Keratinocyte (primary cell): ENCODE measurements around the gene PDCD11. TPM values are rescaled to one million over a fixed set of nuclear protein-coding genes. Genes with fewer than 3 reads are reported as not detected.

ENCODE experiments used
- DNase-seq: peaks from one replicate; pipeline ENCODE4 v3.0.0-alpha.2; 2011; ENCODE audit warnings: low read depth, missing footprints, low spot score
- FAIRE-seq: peaks from 2 replicates; lab custom pipeline; 2011; peaks lifted over from hg19 to GRCh38; lab: Jason Lieb, UNC
- H2AFZ ChIP-seq: 2 replicates; pipeline ENCODE4 v1.6.0; 2012; ENCODE audit warnings: low read length, control low read depth, inconsistent platforms; ENCODE audit not compliant: control insufficient read depth
- H3K27ac ChIP-seq: 2 replicates; pipeline ENCODE4 v1.5.1; 2011; ENCODE audit warnings: low read length; ENCODE audit not compliant: control insufficient read depth, insufficient read depth
- H3K27me3 ChIP-seq: 3 replicates; pipeline ENCODE4 v1.6.0; 2011; ENCODE audit warnings: low read length; ENCODE audit not compliant: control insufficient read depth, insufficient read depth; ENCODE audit errors: extremely low read depth
- H3K36me3 ChIP-seq, 2 experiments: 2 replicates in 1 of 2; 3 replicates in 1 of 2; pipeline ENCODE4 v1.5.1; 2011; ENCODE audit warnings: low read length in 2 of 2, mild to moderate bottlenecking in 1 of 2; ENCODE audit not compliant: control insufficient read depth in 2 of 2, insufficient read depth in 2 of 2; ENCODE audit errors: extremely low read depth in 1 of 2
- H3K4me1 ChIP-seq: 3 replicates; pipeline ENCODE4 v1.5.1; 2011; ENCODE audit warnings: low read length; ENCODE audit not compliant: control insufficient read depth, insufficient read depth; ENCODE audit errors: extremely low read depth
- H3K4me2 ChIP-seq: 3 replicates; pipeline ENCODE4 v1.6.0; 2011; ENCODE audit warnings: low read depth, low read length; ENCODE audit not compliant: control insufficient read depth, insufficient read depth; ENCODE audit errors: extremely low read depth
- H3K4me3 ChIP-seq, 3 experiments: fragments of 200-600 bp in 1 of 3; sonication (generic) in 1 of 3; 2 replicates in 2 of 3; 3 replicates in 1 of 3; pipeline ENCODE4 v1.5.1; 2011 to 2016; ENCODE audit warnings: low read length in 3 of 3, mild to moderate bottlenecking in 3 of 3, control low read depth in 2 of 3, inconsistent platforms in 1 of 3, low read depth in 1 of 3, mixed read lengths in 1 of 3, mixed run types in 1 of 3, moderate library complexity in 1 of 3; ENCODE audit not compliant: control insufficient read depth in 2 of 3, insufficient read depth in 2 of 3; ENCODE audit errors: extremely low read depth in 1 of 3
- H3K79me2 ChIP-seq: 2 replicates; pipeline ENCODE4 v1.6.0; 2012; ENCODE audit warnings: low read length; ENCODE audit not compliant: control insufficient read depth, insufficient read depth
- H3K9ac ChIP-seq: 3 replicates; pipeline ENCODE4 v1.6.0; 2011; ENCODE audit warnings: low read length; ENCODE audit not compliant: control insufficient read depth, insufficient read depth; ENCODE audit errors: extremely low read depth
- H3K9me1 ChIP-seq: 3 replicates; pipeline ENCODE4 v1.6.0; 2011; ENCODE audit warnings: low read length; ENCODE audit not compliant: control insufficient read depth, insufficient read depth; ENCODE audit errors: extremely low read depth
- H3K9me3 ChIP-seq: 2 replicates; pipeline ENCODE4 v1.5.1; 2012; ENCODE audit warnings: low read depth, low read length; ENCODE audit not compliant: control insufficient read depth
- H4K20me1 ChIP-seq: 3 replicates; pipeline ENCODE4 v1.6.0; 2011; ENCODE audit warnings: low read length; ENCODE audit not compliant: control insufficient read depth, insufficient read depth; ENCODE audit errors: extremely low read depth
- EZH2 ChIP-seq: IDR thresholded peaks from one replicate; pipeline ENCODE4 v1.6.1; 2012; ENCODE audit warnings: inconsistent platforms, mild to moderate bottlenecking, low read length, moderate library complexity
- dilution Hi-C: fragments of 300-500 bp; cut with MboI; formaldehyde crosslinking; loops from one replicate; pipeline ENCODE4 v1.7.0; 2020; ENCODE audit warnings: low sequenced_read_pairs; ENCODE audit not compliant: extremely low pct_ligation_motif_present
- polyA plus RNA-seq, 5 experiments: library from polyadenylated mRNA; depleted of rRNA in 3 of 5; stranded (reverse) in 3 of 5; stranded (forward) in 1 of 5; unstranded in 1 of 5; fragments of >200 nt; gene quantifications; 1 replicate in 1 of 5; 2 replicates in 3 of 5; 3 replicates in 1 of 5; pipeline versions ENCODE4 v1.2.1 to v1.2.3, GENCODE V29; 2011 to 2012; ENCODE audit warnings: missing spikeins in 2 of 5, low read depth in 1 of 5, low replicate concordance in 1 of 5
- TF ChIP-seq, protein P1 (sequence below), 3 experiments: IDR thresholded peaks in 1 of 3; conservative IDR thresholded peaks in 1 of 3; optimal IDR thresholded peaks in 1 of 3; 2 replicates in 2 of 3; 3 replicates in 1 of 3; pipeline versions ENCODE3 to v1.5.1; 2011; ENCODE audit warnings: low read length in 3 of 3, mild to moderate bottlenecking in 3 of 3, moderate library complexity in 2 of 3, control low read depth in 1 of 3, inconsistent platforms in 1 of 3; ENCODE audit not compliant: insufficient read depth in 2 of 3; ENCODE audit errors: extremely low read depth in 1 of 3

The PDCD11 gene
- polyA plus RNA-seq, 1 donor (not counting 4 experiments of a cell fraction or from before 2014, with no cell fraction given): 28.6 TPM

DNA sequence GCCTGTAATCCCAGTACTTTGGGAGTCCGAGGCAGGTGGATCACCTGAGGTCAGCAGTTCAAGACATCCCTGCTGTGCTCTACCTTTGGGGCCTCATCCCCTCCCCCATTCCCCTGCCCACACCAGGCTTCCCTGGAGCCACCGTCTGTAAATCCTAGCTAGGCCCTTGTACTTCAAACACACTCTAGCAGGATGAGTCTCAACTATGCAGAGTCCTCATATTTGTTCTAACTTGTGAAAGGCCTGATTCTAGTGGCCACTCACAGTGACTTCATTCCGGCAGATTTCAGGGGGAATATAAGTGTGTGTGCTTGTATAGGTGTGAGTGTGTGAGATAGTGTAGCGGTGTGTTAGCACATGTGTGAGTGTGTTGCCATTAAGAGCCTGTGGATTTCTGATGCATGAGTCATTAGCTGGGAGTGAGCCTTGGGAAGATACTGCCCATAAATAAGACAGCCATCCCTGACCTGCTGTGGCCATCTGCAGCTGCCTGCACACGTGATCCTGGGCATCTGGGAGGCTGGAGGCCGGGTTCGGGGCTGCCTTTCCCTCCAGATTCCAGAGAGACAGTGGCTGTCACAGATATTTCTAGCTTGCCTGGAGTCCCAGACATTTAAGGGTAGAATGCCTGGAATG, 95.4 kb downstream of the PDCD11 start:
- Histone ChIP-seq H3K79me2 (no peaks in the 10 kb centered on the region), H3K9ac (no peak overlapping the region), H2AFZ (no peak overlapping the region), H3K9me1 (peaks cover 6% of the 10 kb centered on the region), H3K27ac (peak overlapping the region; percentile 65), H3K4me3 (no peak overlapping the region), H3K36me3 (no peaks in the 10 kb centered on the region), H4K20me1 (no peaks in the 10 kb centered on the region), H3K4me1 (peaks cover 29% of the 10 kb centered on the region), H3K4me2 (peak overlapping the region; percentile 48), H3K27me3 (peaks cover 23% of the 10 kb centered on the region), H3K9me3 (no peaks in the 10 kb centered on the region)
- FAIRE-seq (peak; percentile 95), DNase-seq (peak; percentile 99)
- TF ChIP-seq EZH2: no peak
- TF ChIP-seq, protein P1, sequence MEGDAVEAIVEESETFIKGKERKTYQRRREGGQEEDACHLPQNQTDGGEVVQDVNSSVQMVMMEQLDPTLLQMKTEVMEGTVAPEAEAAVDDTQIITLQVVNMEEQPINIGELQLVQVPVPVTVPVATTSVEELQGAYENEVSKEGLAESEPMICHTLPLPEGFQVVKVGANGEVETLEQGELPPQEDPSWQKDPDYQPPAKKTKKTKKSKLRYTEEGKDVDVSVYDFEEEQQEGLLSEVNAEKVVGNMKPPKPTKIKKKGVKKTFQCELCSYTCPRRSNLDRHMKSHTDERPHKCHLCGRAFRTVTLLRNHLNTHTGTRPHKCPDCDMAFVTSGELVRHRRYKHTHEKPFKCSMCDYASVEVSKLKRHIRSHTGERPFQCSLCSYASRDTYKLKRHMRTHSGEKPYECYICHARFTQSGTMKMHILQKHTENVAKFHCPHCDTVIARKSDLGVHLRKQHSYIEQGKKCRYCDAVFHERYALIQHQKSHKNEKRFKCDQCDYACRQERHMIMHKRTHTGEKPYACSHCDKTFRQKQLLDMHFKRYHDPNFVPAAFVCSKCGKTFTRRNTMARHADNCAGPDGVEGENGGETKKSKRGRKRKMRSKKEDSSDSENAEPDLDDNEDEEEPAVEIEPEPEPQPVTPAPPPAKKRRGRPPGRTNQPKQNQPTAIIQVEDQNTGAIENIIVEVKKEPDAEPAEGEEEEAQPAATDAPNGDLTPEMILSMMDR (optimal IDR thresholded peaks at IDR 0.05 in 1 of 3, IDR thresholded peaks at IDR 0.05 in 1 of 3, conservative IDR thresholded peaks at IDR 0.05 in 1 of 3; ENCODE audit: extremely low read depth in 1 of 3, insufficient read depth in 2 of 3, low read length in 3 of 3): no peak
- dilution Hi-C loops: no loop called here

DNA sequence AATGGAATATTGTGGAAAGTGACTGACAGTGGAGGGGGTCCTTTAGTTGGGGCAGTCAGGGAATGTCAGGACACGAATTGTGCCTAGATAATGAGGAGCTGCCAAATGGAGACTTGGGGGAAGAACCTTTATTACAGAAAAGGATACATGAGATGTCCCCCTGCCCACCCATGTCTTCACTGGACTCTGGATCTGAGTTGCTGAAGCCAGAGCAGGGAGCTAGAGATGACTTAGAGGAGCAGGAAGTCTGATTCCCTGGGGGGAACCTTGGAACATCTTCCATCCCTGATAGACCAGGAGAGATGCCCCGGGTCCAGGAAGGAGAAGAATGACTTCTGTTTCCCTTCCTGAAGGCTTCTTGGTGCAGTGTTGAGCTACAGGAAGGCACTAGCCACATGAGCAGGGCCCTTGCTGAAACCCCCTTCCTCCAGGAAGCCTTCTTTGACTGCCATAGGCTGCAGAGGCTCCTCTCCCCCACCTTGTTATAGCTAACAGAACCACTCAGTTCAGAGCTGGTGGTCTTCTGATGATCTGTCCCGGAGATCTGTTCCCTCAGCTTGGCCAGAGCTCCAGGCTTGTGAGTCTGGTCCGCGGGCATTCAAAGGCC, 96.3 kb downstream of the PDCD11 start:
- Histone ChIP-seq H3K4me2 (peak overlapping the region; percentile 50), H3K27ac (no peak overlapping the region), H3K36me3 (no peaks in the 10 kb centered on the region), H3K9me3 (no peaks in the 10 kb centered on the region), H3K79me2 (no peaks in the 10 kb centered on the region), H4K20me1 (no peaks in the 10 kb centered on the region), H3K4me1 (peaks cover 29% of the 10 kb centered on the region), H3K9me1 (peaks cover 6% of the 10 kb centered on the region), H2AFZ (no peak overlapping the region), H3K9ac (no peak overlapping the region), H3K27me3 (peaks cover 32% of the 10 kb centered on the region), H3K4me3 (no peak overlapping the region)
- dilution Hi-C loops: no loop called here
- FAIRE-seq (peak; percentile 13), DNase-seq (no peak)
- TF ChIP-seq, protein P1 (optimal IDR thresholded peaks at IDR 0.05 in 1 of 3, IDR thresholded peaks at IDR 0.05 in 1 of 3, conservative IDR thresholded peaks at IDR 0.05 in 1 of 3; ENCODE audit: extremely low read depth in 1 of 3, insufficient read depth in 2 of 3, low read length in 3 of 3): no peak
- TF ChIP-seq EZH2: no peak
